Activated naive CD4-positive, alpha-beta T cell treated with anti-CD3 and anti-CD28 coated beads, Interleukin-2, amount 10 ng/mL, durations not matched to agents 5 hours and 36 hours (primary cell): ENCODE data around the gene GRM6. TPM values are rescaled to one million over a fixed set of nuclear protein-coding genes. Genes with fewer than 3 reads are reported as not detected.

Experiments
- total RNA-seq, 2 experiments: library from RNA; stranded (reverse); gene quantifications; one replicate each; pipeline ENCODE4 v1.2.3, GENCODE V29; 2021

The GRM6 gene
- not detected for total RNA-seq

GRCh38 chr5:178994580-178995340, at the start of gene GRM6:
Gene GRM6, minus strand, starts transcription at chr5:178995320. Its CDS starts 376 bp downstream, at chr5:178994944.

DNA sequence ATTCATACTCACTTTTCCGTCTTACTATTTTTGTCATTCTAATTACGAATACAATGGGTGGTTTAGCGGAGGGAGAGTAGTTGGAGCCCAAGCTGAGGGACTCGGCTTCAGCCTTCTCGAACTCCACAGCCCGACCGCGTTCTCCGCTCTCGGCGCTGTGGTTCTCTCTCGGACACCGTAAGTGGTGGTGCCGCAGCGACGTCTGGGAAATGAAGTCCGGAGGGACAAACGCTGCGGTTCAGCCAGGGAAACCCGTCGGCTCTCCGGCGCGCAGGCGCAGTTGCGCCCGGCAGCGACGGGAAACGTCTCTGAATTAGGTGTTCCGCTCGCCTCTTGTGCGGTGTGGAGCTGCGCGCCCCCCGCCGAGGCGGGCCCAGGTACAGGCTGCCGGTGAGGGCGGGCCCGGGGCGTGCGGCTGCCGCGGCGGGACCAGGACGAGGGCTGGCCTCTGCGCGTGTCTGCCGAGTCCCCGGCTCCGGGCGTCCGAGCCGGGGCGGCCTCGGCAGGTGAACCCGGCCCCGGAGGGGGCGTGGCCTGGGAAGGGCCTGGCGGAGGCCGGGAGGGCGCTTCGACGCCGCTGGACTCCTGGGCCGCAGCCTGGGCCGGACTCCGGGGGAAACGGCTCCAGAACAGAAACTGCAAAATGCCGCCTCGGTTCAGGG, 28.5 kb upstream of the GRM6 start, which contains the start of gene ZNF879:
Gene ZNF879, plus strand, starts transcription at position 277 of the 662 bp plus-strand sequence. CDS start 1,201 bp downstream, outside the sequence.

DNA sequence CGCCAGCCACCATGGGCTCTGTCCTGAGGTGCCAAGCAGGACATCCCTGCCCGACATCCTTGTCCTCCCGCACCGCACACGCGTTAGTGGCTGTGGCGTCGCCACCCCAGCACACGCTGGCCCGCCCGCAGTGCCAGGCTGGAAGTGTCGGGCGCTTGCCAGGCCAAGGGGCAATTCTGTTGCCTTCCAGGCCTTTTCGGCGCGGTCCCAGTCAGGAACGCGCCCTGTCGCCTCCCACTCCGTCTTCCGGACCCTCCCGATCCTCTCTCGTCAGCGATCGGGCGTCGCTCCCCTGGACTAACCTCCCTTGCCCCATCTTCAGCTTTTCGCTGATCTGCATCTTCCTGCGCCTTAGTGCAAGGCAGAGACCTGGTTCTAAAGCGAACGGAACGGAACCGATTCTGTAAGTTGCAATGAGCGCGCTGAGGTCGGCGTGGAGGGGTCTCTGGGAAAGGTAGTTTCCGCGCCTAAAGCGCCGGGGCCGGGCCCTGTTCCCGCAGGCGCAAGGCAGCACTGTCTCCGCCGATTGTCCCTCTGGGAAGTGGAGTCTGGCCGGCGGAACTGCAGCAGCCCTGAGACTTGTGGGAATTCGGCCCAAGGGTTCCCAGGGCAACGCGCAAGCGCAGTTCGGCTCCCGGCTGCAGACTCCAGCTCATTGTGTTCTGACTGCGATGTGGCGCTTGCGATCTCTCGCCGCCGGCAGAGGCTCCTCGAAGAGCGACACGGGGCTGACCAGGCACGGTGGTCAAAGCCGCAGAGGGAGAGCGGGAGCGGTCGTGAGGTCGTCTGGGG, 54.4 kb downstream of the GRM6 start, which contains the start of gene ZNF454:
Gene ZNF454, plus strand, starts transcription at position 630 of the 792 bp plus-strand sequence. CDS start 1,594 bp downstream, outside the sequence.

Other genes starting within 250 kb of the GRM6 start
- gene ZNF354B, start 135.4 kb downstream of the GRM6 start, total RNA-seq: 10 to 100 TPM; 17.2 to 20.7 TPM
- under 1 TPM; 0.29 to 0.48 TPM for gene ZFP2, start 99.4 kb downstream of the GRM6 start, total RNA-seq
- not detected for gene ZNF454, start 54.1 kb downstream of the GRM6 start, total RNA-seq
- 1 to 10 TPM; 7.2 to 7.3 TPM for gene ZNF879, start 28.5 kb upstream of the GRM6 start, total RNA-seq
- 1 to 10 TPM; 7.0 to 7.1 TPM for gene ZNF354C, start 65.1 kb upstream of the GRM6 start, total RNA-seq